Measurements from ENCODE around the gene NDST1.

DNA sequence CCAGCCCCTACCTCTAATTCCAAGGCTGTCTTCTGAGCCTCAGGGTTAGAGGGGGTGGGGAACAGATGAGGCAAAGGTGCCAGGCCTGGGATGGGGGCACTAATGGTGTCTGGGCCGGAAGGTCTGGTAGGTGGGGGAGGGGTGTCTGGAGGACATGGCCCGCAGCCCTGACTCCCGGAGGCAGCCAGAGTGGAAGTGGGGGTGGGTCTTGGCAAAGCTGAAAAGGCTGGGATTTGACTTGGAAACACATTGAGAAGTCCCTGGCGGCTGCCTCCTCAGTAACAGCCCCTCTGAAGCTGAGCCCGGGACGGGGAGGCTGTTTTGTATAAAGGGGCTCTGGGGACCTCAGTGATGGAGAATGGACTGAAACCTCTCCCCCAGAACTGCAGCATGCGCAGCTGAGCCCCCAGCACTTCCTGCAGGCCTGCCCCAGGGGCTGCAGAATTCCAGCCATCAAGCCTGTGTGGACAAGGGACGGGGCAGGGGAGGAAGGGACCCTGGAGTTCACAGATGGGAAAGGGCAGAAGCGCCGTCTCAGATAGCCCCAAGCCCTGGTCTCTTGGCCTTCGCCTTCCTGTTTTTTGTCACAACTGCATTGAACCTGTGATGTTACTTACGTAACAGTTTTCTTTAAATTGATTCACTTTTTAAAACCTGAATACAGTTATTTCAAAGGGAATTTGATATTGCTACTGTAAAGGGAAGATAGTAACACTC is 83.2 kb downstream of the NDST1 start:
- TF ChIP-seq, protein P1, sequence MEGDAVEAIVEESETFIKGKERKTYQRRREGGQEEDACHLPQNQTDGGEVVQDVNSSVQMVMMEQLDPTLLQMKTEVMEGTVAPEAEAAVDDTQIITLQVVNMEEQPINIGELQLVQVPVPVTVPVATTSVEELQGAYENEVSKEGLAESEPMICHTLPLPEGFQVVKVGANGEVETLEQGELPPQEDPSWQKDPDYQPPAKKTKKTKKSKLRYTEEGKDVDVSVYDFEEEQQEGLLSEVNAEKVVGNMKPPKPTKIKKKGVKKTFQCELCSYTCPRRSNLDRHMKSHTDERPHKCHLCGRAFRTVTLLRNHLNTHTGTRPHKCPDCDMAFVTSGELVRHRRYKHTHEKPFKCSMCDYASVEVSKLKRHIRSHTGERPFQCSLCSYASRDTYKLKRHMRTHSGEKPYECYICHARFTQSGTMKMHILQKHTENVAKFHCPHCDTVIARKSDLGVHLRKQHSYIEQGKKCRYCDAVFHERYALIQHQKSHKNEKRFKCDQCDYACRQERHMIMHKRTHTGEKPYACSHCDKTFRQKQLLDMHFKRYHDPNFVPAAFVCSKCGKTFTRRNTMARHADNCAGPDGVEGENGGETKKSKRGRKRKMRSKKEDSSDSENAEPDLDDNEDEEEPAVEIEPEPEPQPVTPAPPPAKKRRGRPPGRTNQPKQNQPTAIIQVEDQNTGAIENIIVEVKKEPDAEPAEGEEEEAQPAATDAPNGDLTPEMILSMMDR (IDR thresholded peaks at IDR 0.05; ENCODE audit: low read length) = no peak
- TF ChIP-seq EZH2 (IDR thresholded peaks at IDR 0.05; ENCODE audit: borderline replicate concordance, low read length) = no peak
